Right lobe of liver (tissue), 4 donors: ENCODE data around the gene GPC6.

Experiments
- CTCF ChIP-seq, 4 donors: fragments of 200-600 bp in 3 of 4; fragments of 450-650 bp in 1 of 4; IDR thresholded peaks; one replicate each; pipeline versions ENCODE4 v1.5.1 to v1.8.0; 2016 to 2022; ENCODE audit warnings: antibody characterized with exemption in 4 of 4, mild to moderate bottlenecking in 2 of 4
- POLR2A ChIP-seq: fragments of 450-650 bp; IDR thresholded peaks from one replicate; pipeline ENCODE4 v1.6.1; 2017; ENCODE audit warnings: antibody characterized with exemption, mild to moderate bottlenecking
- donor health status: DM: no; HTN: no; CAD: no.
- donor health status: DM: no; HTN: no; CAD: no.
- donor health status: DM: no; HTN: yes; CAD: no.

DNA sequence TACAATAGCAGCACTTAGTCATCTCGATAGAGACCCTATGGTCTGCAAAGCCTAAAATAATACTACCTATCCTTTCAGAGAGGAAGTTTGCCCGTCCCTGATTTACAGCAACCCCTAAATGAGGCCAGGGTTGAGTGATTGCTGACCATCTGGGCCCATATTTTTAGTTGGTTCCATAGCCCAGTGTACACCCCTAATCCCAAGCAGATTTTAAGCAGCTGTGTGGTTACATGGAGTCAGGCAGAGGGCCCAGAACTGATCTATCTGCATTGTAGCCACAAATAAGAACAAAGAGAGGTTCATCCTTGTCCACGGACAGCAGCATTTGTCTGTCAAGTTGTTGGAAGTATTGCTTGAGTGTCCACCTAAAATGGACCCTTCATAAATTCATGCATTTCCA is 1104.7 kb downstream of the GPC6 start:
- no peak for TF ChIP-seq CTCF (IDR thresholded peaks at IDR 0.05)
- no peak for TF ChIP-seq POLR2A
